ENCODE measurements around the gene SF3B1. TPM values are rescaled to one million over a fixed set of nuclear protein-coding genes. Genes with fewer than 3 reads are reported as not detected.

Gene SF3B1
- total RNA-seq, 3 donors from 2014 or later = 195 to 255 (median 238) TPM

DNA sequence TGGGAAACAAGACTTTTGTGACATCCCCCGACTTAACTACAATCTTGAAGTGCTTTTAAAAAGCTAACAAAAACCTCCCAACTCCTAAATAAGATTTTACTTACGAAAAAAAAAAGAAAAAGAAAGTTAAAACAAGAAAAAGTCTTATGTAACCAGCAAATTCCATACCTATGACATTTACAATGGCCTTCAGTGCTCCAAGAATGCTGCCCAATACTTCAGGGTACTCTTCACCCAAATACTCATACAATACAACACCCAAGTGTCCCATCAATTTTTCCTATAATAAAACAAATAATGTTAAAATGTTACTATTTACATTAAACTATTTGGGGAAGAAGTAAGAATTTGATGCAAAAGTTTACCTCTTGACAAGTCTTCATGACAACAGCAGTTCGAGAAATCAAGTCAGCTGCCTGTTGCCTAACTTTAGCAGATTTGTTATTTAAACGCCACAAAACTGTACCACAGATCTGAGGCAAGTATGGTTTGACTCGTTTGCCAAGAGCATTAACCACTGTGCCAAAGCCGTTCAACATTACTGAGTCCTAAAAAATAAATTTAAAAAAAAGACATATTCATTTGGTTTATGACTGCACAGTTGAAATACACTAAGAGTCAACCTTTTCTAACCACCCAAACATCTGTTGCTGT, 34.8 kb downstream of the SF3B1 start:
- no peak for DNase-seq
- Histone ChIP-seq H3K36me3 (ENCODE audit: low read depth) (peaks cover 22% of the 10 kb centered on the region), H3K9me3 (no peaks in the 10 kb centered on the region), H3K4me1 (ENCODE audit: low read depth) (no peaks in the 10 kb centered on the region), H3K4me3 (no peak overlapping the region)
- intact Hi-C loops (cut with DNase I, micrococcal nuclease) = loop anchor here in 1 of 2 donors (10.0 kb wide), 1 partner anchor 75 kb away; no protein-coding TSS in a partner anchor
- no peak for ATAC-seq
- TF ChIP-seq, protein P1, sequence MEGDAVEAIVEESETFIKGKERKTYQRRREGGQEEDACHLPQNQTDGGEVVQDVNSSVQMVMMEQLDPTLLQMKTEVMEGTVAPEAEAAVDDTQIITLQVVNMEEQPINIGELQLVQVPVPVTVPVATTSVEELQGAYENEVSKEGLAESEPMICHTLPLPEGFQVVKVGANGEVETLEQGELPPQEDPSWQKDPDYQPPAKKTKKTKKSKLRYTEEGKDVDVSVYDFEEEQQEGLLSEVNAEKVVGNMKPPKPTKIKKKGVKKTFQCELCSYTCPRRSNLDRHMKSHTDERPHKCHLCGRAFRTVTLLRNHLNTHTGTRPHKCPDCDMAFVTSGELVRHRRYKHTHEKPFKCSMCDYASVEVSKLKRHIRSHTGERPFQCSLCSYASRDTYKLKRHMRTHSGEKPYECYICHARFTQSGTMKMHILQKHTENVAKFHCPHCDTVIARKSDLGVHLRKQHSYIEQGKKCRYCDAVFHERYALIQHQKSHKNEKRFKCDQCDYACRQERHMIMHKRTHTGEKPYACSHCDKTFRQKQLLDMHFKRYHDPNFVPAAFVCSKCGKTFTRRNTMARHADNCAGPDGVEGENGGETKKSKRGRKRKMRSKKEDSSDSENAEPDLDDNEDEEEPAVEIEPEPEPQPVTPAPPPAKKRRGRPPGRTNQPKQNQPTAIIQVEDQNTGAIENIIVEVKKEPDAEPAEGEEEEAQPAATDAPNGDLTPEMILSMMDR (IDR thresholded peaks at IDR 0.05) = no peak

DNA sequence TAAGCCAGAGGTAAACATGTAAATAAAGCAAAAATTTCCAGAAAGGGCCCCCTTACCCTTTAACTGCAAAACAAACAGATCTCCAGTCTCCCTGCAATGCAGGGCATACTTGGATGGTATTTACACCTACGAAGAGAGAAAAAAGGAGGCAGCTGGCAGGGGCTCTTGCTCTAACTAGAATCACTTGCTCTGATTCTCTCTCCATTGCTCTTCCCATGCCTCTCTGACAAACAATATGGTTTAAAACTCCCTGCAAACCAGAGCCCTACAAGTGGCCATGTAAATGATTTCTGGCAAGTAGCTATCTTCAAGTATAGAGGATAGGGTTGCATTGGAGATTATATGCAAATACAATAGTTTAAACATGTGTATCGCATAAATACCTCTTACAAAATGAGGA, 35.9 kb downstream of the SF3B1 start:
- TF ChIP-seq, protein P1 (IDR thresholded peaks at IDR 0.05) = no peak
- Histone ChIP-seq H3K4me3 (no peak overlapping the region), H3K4me1 (ENCODE audit: low read depth) (no peaks in the 10 kb centered on the region), H3K9me3 (no peaks in the 10 kb centered on the region), H3K36me3 (ENCODE audit: low read depth) (peaks cover 16% of the 10 kb centered on the region)
- no peak for DNase-seq
- no peak for ATAC-seq
- intact Hi-C loops (cut with DNase I, micrococcal nuclease) = loop anchor here in 1 of 2 donors (10.0 kb wide), 1 partner anchor 76 kb away; no protein-coding TSS in a partner anchor

DNA sequence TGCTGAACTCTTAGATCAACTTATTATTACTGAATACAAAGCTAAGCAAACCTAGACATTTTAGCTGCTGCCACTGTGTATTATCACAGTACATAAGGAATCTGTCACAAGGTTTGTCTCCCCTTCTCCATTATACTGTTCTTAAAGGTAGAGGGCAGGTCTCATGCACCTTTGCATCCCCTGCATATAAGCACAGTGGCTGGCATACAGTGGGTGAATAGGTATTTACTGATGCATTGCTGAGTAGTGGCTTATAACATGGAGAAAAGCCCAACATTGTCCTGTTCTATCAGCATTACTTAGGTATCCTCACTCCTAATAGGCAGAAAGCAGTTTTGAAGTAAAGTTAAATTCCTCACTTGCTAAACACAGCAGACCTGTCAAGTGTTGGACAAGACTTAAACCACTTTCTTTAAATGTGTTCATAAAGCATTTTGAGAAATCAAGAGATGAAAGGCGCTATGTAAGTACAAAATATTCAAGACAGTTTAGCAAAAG, 43.6 kb downstream of the SF3B1 start:
- intact Hi-C loops (cut with DNase I, micrococcal nuclease) = loop anchor here in 1 of 2 donors (10.0 kb wide), 1 partner anchor 84 kb away; no protein-coding TSS in a partner anchor
- no peak for ATAC-seq
- no peaks in the 10 kb centered on the region for H3K9me3 ChIP-seq
- TF ChIP-seq, protein P1 (IDR thresholded peaks at IDR 0.05) = no peak
- no peak overlapping the region for H3K4me3 ChIP-seq
- DNase-seq = no peak
- no peaks in the 10 kb centered on the region for H3K4me1 ChIP-seq (ENCODE audit: low read depth)
- H3K36me3 ChIP-seq (ENCODE audit: low read depth) = no peaks in the 10 kb centered on the region

DNA sequence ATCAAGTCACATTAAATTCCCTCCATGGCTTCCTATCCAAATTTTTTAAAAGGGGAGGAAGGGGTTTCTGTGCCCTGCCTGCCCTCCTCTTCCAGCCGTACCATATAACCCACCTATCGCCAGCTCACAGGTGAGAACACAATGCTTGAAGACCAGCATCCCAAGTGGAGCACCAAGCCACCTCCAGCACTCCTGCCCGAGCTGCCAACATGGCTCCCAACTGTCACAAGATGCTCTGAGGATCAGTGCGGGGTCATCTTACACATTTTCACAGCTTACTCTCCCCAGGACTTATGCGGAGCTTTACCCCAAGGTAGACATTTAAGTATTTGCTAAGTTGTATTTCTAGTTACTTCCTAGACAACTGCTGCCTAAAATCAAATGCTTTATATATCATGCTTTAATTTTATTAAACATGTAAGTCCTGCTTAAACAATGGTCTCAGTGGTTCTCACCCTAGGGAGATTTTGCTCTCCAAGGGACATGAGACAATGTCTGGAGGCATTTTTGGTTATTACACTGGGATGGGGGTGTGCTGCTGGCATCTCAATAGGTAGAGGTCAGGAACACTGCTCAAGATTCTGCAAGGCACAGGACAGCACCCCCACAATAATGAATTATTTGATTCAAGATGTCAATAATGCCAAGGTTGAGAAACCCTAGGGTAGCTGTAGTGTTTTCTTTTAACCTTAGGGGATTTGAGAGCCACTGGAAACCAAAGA, 45.8 kb downstream of the SF3B1 start:
- DNase-seq (no peak), ATAC-seq (no peak)
- H3K4me1 ChIP-seq (ENCODE audit: low read depth) = no peaks in the 10 kb centered on the region
- TF ChIP-seq, protein P1 (IDR thresholded peaks at IDR 0.05) = no peak
- intact Hi-C loops (cut with DNase I, micrococcal nuclease) = no loop called here
- no peaks in the 10 kb centered on the region for H3K9me3 ChIP-seq
- no peak overlapping the region for H3K4me3 ChIP-seq
- no peaks in the 10 kb centered on the region for H3K36me3 ChIP-seq (ENCODE audit: low read depth)

DNA sequence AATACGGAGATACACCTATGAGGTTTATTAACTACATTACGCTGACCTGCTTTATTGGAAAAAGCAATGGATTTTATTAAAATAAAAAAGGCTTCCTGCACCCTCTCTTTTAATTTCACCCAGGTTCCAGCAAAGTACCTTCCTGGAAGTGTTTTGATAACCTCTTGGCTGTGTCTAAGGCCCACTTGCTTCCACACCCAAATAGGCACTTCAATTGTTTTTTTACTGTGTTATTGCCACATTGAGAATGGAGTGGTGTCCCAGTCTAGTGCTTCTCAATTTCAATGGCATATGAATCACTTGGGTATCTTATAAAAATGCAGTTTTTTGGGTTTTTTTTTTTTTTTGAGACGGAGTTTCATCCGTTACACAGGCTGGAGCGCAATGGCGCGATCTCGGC, 47.6 kb downstream of the SF3B1 start:
- ATAC-seq (no peak), DNase-seq (no peak)
- Histone ChIP-seq H3K4me1 (ENCODE audit: low read depth) (no peaks in the 10 kb centered on the region), H3K4me3 (no peak overlapping the region), H3K9me3 (no peaks in the 10 kb centered on the region), H3K36me3 (ENCODE audit: low read depth) (no peaks in the 10 kb centered on the region)
- TF ChIP-seq, protein P1 (IDR thresholded peaks at IDR 0.05) = no peak
- intact Hi-C loops (cut with DNase I, micrococcal nuclease) = no loop called here
